GM19455 (cell line): ENCODE results near the gene OR6P1.

Experiments
- ATAC-seq: cut with Tn5 transposase; IDR thresholded peaks from one replicate; pipeline ENCODE4 v1.9.1; 2021; ENCODE audit not compliant: unreplicated experiment

The OR6P1 gene

GRCh38 chr1:158520021-158520420, 50.4 kb downstream of the OR6P1 start:
- ATAC-seq, result no peak

- no peak for ATAC-seq
Observed at GRCh38 chr1:158516966-158517365, 53.4 kb downstream of the OR6P1 start.
